Occipital lobe (tissue), 2 donors: Measurements from ENCODE around the gene UNC45B. TPM values are rescaled to one million over a fixed set of nuclear protein-coding genes. Genes with fewer than 3 reads are reported as not detected.
"Not testable (repeated sequence)": the region's sequence is repeated elsewhere in the genome, so short reads cannot be mapped to it uniquely, and the experiment has no call there.

Experiments
- DNase-seq: peaks from one replicate; lab custom pipeline; 2025; lab: John Stamatoyannopoulos, UW
- total RNA-seq: library from RNA; depleted of rRNA; stranded (reverse); fragments of >200 nt; gene quantifications from one replicate; pipeline ENCODE4 v1.2.3, GENCODE V29; 2014

UNC45B gene
- total RNA-seq, 1 donor from 2014 or later: 0.31 TPM

DNA sequence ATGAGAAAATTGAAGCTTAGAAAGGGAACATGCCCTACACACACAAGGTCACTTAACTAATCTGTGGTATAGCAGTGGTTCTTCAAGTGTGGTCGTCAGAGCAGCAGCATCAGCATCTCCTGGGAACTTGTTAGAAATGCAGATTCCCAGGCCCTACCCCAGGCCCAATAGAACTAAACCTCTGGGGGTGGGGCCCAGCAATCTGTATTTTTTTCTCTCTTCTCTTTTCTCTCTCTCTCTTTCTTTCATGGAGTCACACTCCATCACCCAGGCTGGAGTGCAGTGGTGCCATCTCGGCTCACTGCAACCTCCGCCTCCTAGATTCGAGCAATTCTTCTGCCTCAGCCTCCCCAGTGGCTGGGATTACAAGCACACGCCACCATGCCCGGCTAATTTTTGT lies 9.4 kb upstream of the UNC45B start:
- no peak for DNase-seq

- DNase-seq: peak; percentile 63
Measured at GRCh38 chr17:35141681-35142466, 5.7 kb upstream of the UNC45B start, which contains the start of gene NLE1. Gene NLE1 (minus strand): TSS chr17:35142303. CDS start chr17:35142275, 28 bp downstream.

GRCh38 chr17:35142467-35142796 lies 5.2 kb upstream of the UNC45B start:
- no peak for DNase-seq

GRCh38 chr17:35144840-35145239 lies 2.8 kb upstream of the UNC45B start:
- DNase-seq: no peak

GRCh38 chr17:35146214-35146833 lies 1.3 kb upstream of the UNC45B start:
- DNase-seq: no peak

DNA sequence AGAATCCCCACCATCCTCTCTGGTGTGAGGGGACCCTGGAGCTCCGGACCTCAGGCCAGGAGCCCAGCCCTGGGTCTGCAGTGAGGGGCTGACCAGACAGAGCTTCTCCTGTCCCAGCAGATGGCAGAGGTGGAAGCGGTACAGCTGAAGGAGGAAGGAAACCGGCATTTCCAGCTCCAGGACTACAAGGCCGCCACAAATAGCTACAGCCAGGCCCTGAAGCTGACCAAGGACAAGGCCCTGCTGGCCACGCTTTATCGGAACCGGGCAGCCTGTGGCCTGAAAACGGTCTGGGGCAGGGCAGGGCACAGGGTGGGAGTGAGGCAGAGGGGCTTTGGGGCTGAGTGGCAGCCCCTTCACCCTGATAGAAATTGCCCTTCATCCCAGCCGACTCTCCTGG lies 527 bp downstream of the UNC45B start:
- DNase-seq: no peak

DNA sequence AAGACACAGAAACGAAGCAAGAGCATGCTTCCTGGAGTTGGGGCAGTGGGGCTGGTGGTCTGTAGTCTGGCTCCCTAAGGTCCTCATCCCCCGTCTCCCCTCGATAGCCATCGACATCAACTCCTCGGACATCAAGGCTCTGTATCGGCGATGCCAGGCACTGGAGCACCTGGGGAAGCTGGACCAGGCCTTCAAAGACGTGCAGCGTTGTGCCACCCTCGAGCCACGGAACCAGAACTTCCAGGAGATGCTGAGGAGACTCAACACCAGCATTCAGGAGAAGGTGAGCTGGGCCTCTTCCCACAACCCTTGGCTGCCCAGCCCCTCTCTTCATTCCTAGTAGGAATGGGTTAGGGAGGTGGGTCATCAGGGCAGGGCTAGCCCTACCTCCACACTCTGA lies 2.3 kb downstream of the UNC45B start:
- no peak for DNase-seq

- DNase-seq: not testable (repeated sequence)
Measured at GRCh38 chr17:35151080-35151479, 3.5 kb downstream of the UNC45B start.

GRCh38 chr17:35152421-35153140 lies 5.0 kb downstream of the UNC45B start:
- no peak for DNase-seq

DNA sequence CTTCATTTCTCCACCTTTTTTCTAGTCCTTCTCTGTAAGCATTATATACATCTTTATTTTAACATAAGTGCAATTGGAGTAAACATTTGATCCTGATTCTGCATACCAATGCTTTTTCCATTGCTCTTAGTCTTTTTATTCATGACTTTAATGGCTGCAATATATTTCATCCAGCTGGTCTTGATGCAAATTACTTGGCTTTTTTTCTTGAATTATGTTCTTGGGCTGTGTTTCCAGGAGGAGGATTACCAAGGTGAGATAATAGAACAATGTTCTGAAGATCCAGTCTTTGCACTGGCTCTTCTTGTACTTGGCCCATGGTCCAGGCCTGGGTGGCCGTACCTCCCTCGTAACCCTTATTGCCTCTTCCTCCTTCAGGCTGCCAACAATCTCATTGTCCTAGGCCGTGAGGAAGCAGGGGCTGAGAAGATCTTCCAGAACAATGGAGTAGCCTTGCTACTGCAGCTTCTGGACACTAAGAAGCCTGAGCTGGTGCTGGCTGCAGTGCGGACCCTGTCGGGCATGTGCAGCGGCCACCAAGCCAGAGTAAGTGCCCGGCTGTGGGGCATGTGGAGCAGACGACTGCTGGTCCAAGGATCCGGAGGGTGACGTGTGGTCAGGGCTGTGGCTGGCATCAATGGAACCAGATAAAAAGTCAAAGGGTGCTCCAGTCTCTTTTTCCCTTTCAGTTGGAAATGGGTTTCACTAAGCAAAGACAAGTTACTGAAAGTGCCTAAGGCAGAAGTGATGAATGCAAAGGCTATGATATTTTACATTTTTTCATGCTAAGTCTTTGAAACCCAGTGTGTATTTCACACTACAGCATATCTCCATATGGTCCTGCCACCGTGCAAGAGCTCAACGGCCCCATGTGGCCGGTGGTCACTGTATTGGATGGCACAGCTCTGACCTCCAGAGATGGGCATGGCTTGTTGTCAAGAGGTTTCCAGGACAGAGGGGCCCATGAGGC lies 6.9 kb downstream of the UNC45B start:
- DNase-seq: no peak

DNA sequence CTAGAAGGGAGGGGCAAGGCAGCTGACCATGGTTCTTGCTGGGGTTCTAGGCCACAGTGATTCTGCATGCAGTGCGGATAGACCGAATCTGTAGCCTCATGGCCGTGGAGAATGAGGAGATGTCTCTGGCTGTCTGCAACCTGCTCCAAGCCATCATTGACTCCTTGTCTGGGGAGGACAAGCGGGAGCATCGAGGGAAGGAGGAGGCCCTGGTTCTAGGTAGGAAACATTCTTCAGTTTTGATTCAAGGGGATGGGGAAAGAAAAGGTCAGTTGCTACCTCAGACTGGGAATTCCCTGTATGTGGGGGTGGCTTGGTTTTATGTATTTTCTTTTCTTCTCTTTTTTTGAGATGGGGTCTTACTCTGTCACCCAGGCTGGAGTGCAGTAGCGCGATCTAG lies 7.6 kb downstream of the UNC45B start:
- DNase-seq: no peak

- DNase-seq: no peak
Measured at GRCh38 chr17:35159940-35160339, 12.3 kb downstream of the UNC45B start.

DNA sequence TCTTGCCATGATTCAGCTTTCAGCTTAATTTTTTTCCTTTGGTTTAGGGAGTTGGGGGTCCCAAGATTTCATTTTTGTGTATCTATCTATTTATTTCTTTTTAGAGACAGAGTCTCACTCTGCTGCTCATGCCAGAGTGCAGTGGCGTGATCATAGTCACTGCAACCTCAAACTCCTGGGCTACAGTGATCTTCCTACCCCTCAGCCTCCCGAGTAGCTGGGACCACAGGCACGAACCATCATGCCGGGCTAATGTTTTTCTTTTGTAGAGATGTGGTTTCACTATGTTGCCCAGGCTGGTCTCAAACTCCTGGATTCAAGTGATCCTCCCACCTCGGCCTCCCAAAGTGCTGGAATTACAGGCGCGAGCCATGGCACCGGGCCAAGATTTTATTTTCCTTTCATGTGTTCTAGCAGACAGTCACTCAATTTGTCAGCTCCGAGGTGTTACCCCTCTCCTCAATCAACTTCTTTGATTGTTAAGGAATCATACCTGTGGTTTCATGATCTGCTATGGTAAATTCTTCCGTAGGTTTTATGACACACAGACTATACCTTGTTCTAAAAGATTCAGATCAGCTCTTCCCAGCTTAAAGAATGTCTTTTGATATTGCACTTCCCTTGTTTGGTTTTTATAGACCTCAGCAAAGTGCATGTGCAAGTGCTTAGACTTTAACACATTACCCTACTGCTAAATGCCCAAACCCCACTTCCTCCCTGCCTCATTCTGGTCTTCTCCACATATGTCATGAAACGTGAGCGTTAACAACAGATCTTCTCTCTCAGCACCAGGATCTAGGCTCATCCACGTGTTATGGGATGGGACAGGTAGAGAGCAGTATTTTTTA lies 13.0 kb downstream of the UNC45B start:
- DNase-seq: no peak

GRCh38 chr17:35161281-35161761 lies 13.7 kb downstream of the UNC45B start:
- no peak for DNase-seq

GRCh38 chr17:35162755-35163154 lies 15.1 kb downstream of the UNC45B start:
- no peak for DNase-seq

DNA sequence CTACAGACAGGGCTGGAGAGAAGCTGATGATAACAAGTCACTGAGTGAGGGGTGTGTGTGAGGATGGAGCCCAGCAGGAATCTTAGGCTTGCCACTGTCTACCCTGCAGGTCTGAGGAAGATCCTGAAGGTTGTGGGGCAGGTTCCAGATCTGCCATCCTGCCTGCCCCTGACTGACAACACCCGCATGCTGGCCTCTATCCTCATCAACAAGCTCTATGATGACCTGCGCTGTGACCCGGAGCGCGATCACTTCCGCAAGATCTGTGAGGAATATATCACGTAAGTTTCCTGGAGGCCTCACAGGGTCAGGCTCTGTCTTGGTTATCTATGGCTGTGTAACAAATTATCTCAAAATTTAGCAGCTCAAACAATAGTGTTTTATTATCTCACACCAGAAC lies 16.3 kb downstream of the UNC45B start:
- DNase-seq: no peak

GRCh38 chr17:35164716-35165115 lies 17.1 kb downstream of the UNC45B start:
- no peak for DNase-seq

GRCh38 chr17:35166526-35166925 lies 18.9 kb downstream of the UNC45B start:
- DNase-seq: no peak

- no peak for DNase-seq
Measured at GRCh38 chr17:35167046-35167445, 19.4 kb downstream of the UNC45B start.

DNA sequence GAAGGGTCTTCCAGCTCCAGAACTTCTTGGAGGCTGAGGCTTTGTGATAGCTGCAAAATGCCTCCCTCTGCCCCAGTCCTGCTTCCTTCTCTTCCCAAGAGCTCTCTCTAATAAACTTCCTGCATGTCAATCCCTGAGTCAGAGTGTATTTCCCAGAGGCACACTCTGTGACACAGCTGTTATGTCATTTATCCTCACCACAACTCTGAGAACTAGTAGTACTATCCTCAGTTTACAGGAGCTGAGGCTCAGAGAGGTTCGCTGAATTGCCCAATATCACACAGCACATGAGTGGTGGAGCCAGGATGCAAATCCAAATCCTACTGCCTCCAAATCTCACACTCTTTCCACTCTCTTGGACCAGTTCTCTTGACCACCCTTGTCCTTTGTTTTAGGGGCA lies 20.0 kb downstream of the UNC45B start:
- no peak for DNase-seq
